Nephron (organoid): ENCODE data around the gene RSPO1.

ENCODE experiments used
- H3K27ac Mint-ChIP-seq, 3 experiments: 2 replicates each; pipeline ENCODE4 v1.8.0; 2020; ENCODE audit warnings: mixed read lengths in 3 of 3, mild to moderate bottlenecking in 2 of 3, moderate library complexity in 1 of 3
- H3K27me3 Mint-ChIP-seq: 2 replicates; pipeline ENCODE4 v1.8.0; 2021; ENCODE audit warnings: low read depth, mild to moderate bottlenecking, moderate library complexity, mixed read lengths
- H3K36me3 Mint-ChIP-seq: 2 replicates; pipeline ENCODE4 v1.8.0; 2020; ENCODE audit warnings: low read depth, mixed read lengths
- H3K4me1 Mint-ChIP-seq: 2 replicates; pipeline ENCODE4 v1.8.0; 2020; ENCODE audit warnings: mixed read lengths
- H3K4me3 Mint-ChIP-seq, 3 experiments: 2 replicates each; pipeline ENCODE4 v1.8.0; 2020; ENCODE audit warnings: mild to moderate bottlenecking in 3 of 3, mixed read lengths in 3 of 3, moderate library complexity in 2 of 3
- H3K9me3 Mint-ChIP-seq: 2 replicates; pipeline ENCODE4 v1.8.0; 2020; ENCODE audit warnings: mixed read lengths
- TF ChIP-seq, protein P1 (sequence below), 3 experiments: fragments of 200-600 bp; sonication (generic); IDR thresholded peaks; one replicate each; pipeline ENCODE4 v1.5.0; 2021; ENCODE audit warnings: antibody characterized with exemption in 3 of 3; ENCODE audit not compliant: unreplicated experiment in 3 of 3

Gene RSPO1

DNA sequence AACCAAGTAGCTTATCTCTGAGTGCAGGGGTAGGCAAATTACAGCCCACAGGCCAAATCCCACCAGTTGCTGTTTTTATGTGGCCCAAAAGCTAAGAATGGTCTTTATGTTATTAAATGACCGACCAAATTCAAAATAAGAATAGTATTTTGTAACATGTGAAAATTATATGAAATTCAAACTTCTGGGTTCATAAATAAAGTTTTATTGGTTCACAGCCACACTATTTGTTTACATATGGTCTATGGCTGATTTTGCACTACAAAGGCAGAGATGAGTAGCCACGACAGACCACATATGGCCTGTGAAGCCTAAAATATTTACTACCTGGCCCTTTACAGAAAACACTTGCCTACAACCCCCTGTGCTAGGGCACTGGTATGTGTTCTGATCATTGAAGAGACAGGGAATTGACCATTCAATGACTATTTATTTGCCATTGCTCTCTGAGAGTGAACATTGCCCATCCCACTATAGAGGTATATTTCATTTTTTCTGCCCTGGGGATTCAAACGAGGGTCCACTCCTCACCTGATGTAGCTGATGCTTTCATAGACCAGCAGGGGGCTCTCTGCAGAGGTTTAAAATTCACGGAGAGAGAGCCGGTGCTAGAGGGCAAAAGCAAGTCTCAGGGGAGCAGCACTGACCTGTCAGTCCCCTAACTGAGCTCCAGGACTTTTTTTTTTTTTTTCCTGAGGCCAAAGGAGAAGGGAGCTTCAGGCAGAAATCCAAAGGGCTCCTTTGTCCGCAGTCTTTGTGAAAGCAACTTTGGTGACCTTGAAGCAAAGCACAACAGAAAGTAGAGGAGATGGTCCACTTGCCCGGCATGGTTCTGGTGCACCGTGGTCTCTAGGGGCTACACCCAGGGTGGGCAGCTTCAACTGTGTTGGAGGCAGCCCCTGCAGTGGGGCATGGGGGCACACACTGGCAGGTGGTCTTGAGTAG lies 31.7 kb downstream of the RSPO1 start:
- H3K9me3 Mint-ChIP-seq: no peaks in the 10 kb centered on the region
- TF ChIP-seq, protein P1, sequence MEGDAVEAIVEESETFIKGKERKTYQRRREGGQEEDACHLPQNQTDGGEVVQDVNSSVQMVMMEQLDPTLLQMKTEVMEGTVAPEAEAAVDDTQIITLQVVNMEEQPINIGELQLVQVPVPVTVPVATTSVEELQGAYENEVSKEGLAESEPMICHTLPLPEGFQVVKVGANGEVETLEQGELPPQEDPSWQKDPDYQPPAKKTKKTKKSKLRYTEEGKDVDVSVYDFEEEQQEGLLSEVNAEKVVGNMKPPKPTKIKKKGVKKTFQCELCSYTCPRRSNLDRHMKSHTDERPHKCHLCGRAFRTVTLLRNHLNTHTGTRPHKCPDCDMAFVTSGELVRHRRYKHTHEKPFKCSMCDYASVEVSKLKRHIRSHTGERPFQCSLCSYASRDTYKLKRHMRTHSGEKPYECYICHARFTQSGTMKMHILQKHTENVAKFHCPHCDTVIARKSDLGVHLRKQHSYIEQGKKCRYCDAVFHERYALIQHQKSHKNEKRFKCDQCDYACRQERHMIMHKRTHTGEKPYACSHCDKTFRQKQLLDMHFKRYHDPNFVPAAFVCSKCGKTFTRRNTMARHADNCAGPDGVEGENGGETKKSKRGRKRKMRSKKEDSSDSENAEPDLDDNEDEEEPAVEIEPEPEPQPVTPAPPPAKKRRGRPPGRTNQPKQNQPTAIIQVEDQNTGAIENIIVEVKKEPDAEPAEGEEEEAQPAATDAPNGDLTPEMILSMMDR (IDR thresholded peaks at IDR 0.05; ENCODE audit: unreplicated experiment in 3 of 3): peak; percentile 65 to 68 (median 68)
- no peak overlapping the region for H3K4me3 Mint-ChIP-seq
- no peak overlapping the region for H3K27ac Mint-ChIP-seq
- no peaks in the 10 kb centered on the region for H3K36me3 Mint-ChIP-seq
- peaks cover 23% of the 10 kb centered on the region for H3K27me3 Mint-ChIP-seq
- peaks cover 21% of the 10 kb centered on the region for H3K4me1 Mint-ChIP-seq

DNA sequence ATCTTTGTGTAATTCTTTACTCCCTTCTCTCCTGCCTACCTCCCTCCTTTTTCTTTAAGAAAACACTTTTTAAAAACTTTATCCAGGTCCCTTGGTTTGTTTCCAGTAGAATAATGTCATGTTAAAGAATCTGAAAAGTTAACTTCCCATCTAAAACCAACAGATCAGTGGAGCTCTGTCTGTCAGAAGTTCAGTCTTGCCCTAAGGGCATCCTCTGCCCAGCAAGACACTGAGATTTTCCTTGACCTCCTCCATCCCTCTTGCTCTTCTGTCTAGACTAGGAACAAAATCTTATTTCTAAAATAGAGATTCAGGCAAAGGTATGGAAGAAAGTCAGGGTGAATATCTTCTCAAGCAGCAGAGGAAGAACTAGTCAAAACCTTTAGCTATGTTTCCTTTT lies 33.3 kb downstream of the RSPO1 start:
- TF ChIP-seq, protein P1 (IDR thresholded peaks at IDR 0.05; ENCODE audit: unreplicated experiment in 3 of 3): no peak
- Mint-ChIP-seq H3K27ac (peak overlapping the region; percentile 9 to 68 (median 43)), H3K9me3 (no peaks in the 10 kb centered on the region), H3K36me3 (no peaks in the 10 kb centered on the region), H3K4me3 (peak overlapping the region in 1 of 3 experiments; percentile 10), H3K4me1 (peaks cover 29% of the 10 kb centered on the region), H3K27me3 (peaks cover 23% of the 10 kb centered on the region)

DNA sequence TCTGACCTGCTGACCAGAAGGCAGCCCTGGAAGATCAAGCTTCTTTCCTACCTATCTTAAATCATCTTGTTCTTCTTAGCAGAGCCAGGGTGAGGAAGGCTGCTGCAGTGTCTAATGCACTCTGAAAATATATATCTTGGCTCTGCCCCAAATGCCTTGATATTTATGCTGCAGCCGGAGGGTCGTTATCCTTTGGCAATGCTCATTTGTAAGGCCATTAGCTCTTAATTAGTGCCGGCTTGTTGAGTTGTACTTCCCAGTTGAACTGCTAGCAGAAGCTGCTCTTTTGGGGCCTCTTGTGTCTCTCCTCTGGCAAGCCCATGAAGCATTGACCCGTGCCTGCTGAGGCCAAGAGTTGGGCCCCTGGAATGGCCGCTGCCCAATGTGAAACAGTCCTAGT lies 34.8 kb downstream of the RSPO1 start:
- Mint-ChIP-seq H3K4me3 (peak overlapping the region in 1 of 3 experiments; percentile 30), H3K27me3 (peaks cover 20% of the 10 kb centered on the region), H3K27ac (peak overlapping the region; percentile 70 to 78 (median 76)), H3K9me3 (no peaks in the 10 kb centered on the region), H3K4me1 (peaks cover 42% of the 10 kb centered on the region), H3K36me3 (no peaks in the 10 kb centered on the region)
- TF ChIP-seq, protein P1 (IDR thresholded peaks at IDR 0.05; ENCODE audit: unreplicated experiment in 3 of 3): no peak

DNA sequence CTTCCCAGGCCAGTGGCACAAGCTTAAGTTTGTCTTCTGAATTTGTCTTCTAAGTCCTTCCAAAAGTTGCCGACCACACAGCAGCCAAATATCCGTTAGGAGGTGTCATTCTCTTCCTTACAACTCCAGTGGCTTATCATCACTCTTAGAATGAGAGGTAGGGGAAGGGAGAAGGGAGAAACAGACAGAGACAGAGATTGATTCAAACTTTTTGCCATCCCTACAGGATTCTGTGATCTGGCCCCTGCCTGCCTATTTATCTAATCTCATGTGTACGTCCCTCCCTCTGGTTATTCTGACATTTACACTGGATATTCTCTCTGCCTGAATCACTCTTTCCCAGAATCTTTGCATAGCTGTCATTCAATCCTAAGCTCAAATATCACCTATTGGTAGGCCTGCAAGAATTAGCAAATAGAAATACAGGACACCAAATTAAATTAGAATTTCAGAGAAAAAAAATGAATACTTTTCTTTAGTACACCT lies 38.5 kb downstream of the RSPO1 start:
- Mint-ChIP-seq H3K9me3 (no peaks in the 10 kb centered on the region), H3K27me3 (peaks cover 1% of the 10 kb centered on the region), H3K36me3 (peaks cover 13% of the 10 kb centered on the region), H3K4me3 (peak overlapping the region; percentile 99 to 100 (median 100)), H3K4me1 (peaks cover 41% of the 10 kb centered on the region), H3K27ac (peak overlapping the region; percentile 87 to 97 (median 95))
- TF ChIP-seq, protein P1 (IDR thresholded peaks at IDR 0.05; ENCODE audit: unreplicated experiment in 3 of 3): no peak

DNA sequence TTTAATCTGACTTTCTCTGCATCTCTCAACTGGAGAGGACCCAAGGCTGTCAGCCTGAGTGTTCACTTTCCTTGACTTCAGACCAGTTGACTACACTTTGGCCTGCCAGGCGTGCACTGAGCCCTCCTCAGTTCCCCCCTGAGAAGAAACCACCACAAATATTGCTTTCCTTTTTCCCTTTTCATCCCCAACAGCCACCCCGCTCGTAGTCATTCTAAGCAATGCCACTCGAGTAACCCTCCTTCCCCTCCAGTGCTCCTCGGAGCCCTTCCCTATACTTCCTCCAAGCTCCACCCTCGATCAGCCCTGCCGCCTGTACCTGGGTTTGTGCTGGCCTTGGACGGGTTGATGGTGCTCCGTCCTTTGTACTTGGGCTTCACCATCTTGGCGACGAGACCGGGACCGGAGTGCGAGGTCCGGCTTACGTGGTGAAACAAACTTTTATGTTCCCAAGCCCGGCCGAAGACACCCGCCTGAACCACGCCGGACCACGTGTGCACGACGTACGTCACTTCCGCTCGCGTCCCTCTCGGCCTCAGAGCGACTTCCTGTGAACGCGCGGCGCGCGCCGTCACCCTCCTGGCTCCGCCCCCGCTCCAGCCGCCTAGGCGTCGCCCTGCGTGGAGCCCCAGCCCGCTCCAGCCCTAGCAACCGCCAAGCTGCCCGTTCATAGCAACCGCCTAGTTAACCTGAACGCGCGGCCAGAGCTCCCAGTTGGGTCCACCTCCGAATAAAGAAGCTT lies 39.1 kb downstream of the RSPO1 start, which contains the start of gene GNL2:
Gene GNL2 (minus strand): TSS at position 498 of the 742 bp plus-strand sequence. CDS start 115 bp downstream, at position 383.
- peaks cover 19% of the 10 kb centered on the region for H3K36me3 Mint-ChIP-seq
- peaks cover 38% of the 10 kb centered on the region for H3K4me1 Mint-ChIP-seq
- H3K4me3 Mint-ChIP-seq: peak within 1 kb of the TSS; percentile 99 to 100 (median 100)
- TF ChIP-seq, protein P1 (IDR thresholded peaks at IDR 0.05; ENCODE audit: unreplicated experiment in 3 of 3): no peak
- H3K27ac Mint-ChIP-seq: peak within 1 kb of the TSS; percentile 87 to 97 (median 95)
- no peaks in the 10 kb centered on the region for H3K9me3 Mint-ChIP-seq
- no peaks in the 10 kb centered on the region for H3K27me3 Mint-ChIP-seq
